Glutamatergic neuron (in vitro differentiated cells): ENCODE measurements around the gene A4GALT. TPM values are rescaled to one million over a fixed set of nuclear protein-coding genes. Genes with fewer than 3 reads are reported as not detected.
"Not testable (repeated sequence)": the region's sequence is repeated elsewhere in the genome, so short reads cannot be mapped to it uniquely, and the experiment has no call there.

Source experiments
- DNase-seq: peaks from one replicate; pipeline ENCODE4 v3.0.0; 2022
- H3K27ac Mint-ChIP-seq: one replicate; pipeline ENCODE4 v1.8.0; 2020; ENCODE audit warnings: mild to moderate bottlenecking, mixed read lengths, inconsistent platforms; ENCODE audit not compliant: unreplicated experiment
- H3K27me3 Mint-ChIP-seq: one replicate; pipeline ENCODE4 v1.8.0; 2020; ENCODE audit warnings: mild to moderate bottlenecking, moderate library complexity, mixed read lengths, inconsistent platforms; ENCODE audit not compliant: unreplicated experiment
- H3K36me3 Mint-ChIP-seq: one replicate; pipeline ENCODE4 v1.8.0; 2020; ENCODE audit warnings: mild to moderate bottlenecking, mixed read lengths, inconsistent platforms; ENCODE audit not compliant: unreplicated experiment
- H3K4me1 Mint-ChIP-seq: one replicate; pipeline ENCODE4 v1.8.0; 2020; ENCODE audit warnings: mild to moderate bottlenecking, low read depth, mixed read lengths, inconsistent platforms; ENCODE audit not compliant: unreplicated experiment
- H3K4me3 Mint-ChIP-seq: one replicate; pipeline ENCODE4 v1.8.0; 2020; ENCODE audit warnings: mild to moderate bottlenecking, mixed read lengths, inconsistent platforms; ENCODE audit not compliant: unreplicated experiment
- H3K9me3 Mint-ChIP-seq: one replicate; pipeline ENCODE4 v1.8.0; 2020; ENCODE audit warnings: mild to moderate bottlenecking, moderate library complexity, mixed read lengths, inconsistent platforms; ENCODE audit not compliant: unreplicated experiment
- CTCF ChIP-seq: fragments of 200-600 bp; sonication (generic); IDR thresholded peaks from one replicate; pipeline ENCODE4 v1.5.0; 2021; ENCODE audit not compliant: partially characterized antibody, unreplicated experiment
- total RNA-seq: library from RNA; stranded (reverse); fragmentation: NEBNext Ultra II Directional; extraction: Animal tissue kit (Norgen Biotek cat#: 25700); gene quantifications from one replicate; pipeline ENCODE4 v1.2.1, GENCODE V29; 2021; ENCODE audit not compliant: unreplicated experiment

A4GALT gene
- total RNA-seq, 1 donor from 2014 or later, result 61.4 TPM

GRCh38 chr22:42734406-42734805 lies 13.7 kb upstream of the A4GALT start:
- DNase-seq, result no peak
- no peaks in the 10 kb centered on the region for H3K4me1 Mint-ChIP-seq
- H3K4me3 Mint-ChIP-seq, result no peak overlapping the region
- TF ChIP-seq CTCF, result no peak
- H3K36me3 Mint-ChIP-seq, result no peaks in the 10 kb centered on the region
- H3K27me3 Mint-ChIP-seq, result no peaks in the 10 kb centered on the region
- H3K27ac Mint-ChIP-seq, result no peak overlapping the region
- no peaks in the 10 kb centered on the region for H3K9me3 Mint-ChIP-seq

GRCh38 chr22:42733394-42733793 lies 12.7 kb upstream of the A4GALT start:
- not testable (repeated sequence) for H3K9me3 Mint-ChIP-seq

GRCh38 chr22:42732081-42732480 lies 11.4 kb upstream of the A4GALT start:
- no peak overlapping the region for H3K4me3 Mint-ChIP-seq
- H3K9me3 Mint-ChIP-seq, result no peaks in the 10 kb centered on the region
- no peaks in the 10 kb centered on the region for H3K36me3 Mint-ChIP-seq
- peaks cover 4% of the 10 kb centered on the region for H3K27me3 Mint-ChIP-seq
- no peaks in the 10 kb centered on the region for H3K4me1 Mint-ChIP-seq
- H3K27ac Mint-ChIP-seq, result no peak overlapping the region
- no peak for TF ChIP-seq CTCF
- no peak for DNase-seq

More at GRCh38 chr22:42733394-42733793, 12.7 kb upstream of the A4GALT start:
- H3K27ac Mint-ChIP-seq, H3K27me3 Mint-ChIP-seq, H3K4me3 Mint-ChIP-seq, DNase-seq, H3K36me3 Mint-ChIP-seq, H3K4me1 Mint-ChIP-seq: not testable (repeated sequence)

- no peaks in the 10 kb centered on the region for H3K4me1 Mint-ChIP-seq
- H3K9me3 Mint-ChIP-seq, result peaks cover 4% of the 10 kb centered on the region
- no peaks in the 10 kb centered on the region for H3K36me3 Mint-ChIP-seq
- peaks cover 5% of the 10 kb centered on the region for H3K27me3 Mint-ChIP-seq
- no peak for DNase-seq
- no peak overlapping the region for H3K4me3 Mint-ChIP-seq
- TF ChIP-seq CTCF, result no peak
- no peak overlapping the region for H3K27ac Mint-ChIP-seq
Measured at GRCh38 chr22:42726811-42727210, 6.1 kb upstream of the A4GALT start.

- no peak for TF ChIP-seq CTCF
- H3K36me3 Mint-ChIP-seq, result no peaks in the 10 kb centered on the region
- H3K4me3 Mint-ChIP-seq, result no peak overlapping the region
- DNase-seq, result no peak
- no peak overlapping the region for H3K27ac Mint-ChIP-seq
- H3K9me3 Mint-ChIP-seq, result peaks cover 11% of the 10 kb centered on the region
- H3K27me3 Mint-ChIP-seq, result peaks cover 13% of the 10 kb centered on the region
- peaks cover 2% of the 10 kb centered on the region for H3K4me1 Mint-ChIP-seq
Measured at GRCh38 chr22:42725606-42726355, 5.1 kb upstream of the A4GALT start.
